Stomach (tissue), 4 donors: ENCODE results near the gene FBXW10.
"Not testable (repeated sequence)": the region's sequence is repeated elsewhere in the genome, so short reads cannot be mapped to it uniquely, and the experiment has no call there.

Source experiments
- POLR2AphosphoS5 ChIP-seq, 3 donors: sonication (generic); formaldehyde crosslinking; IDR thresholded peaks; one replicate each; pipeline ENCODE4 v1.6.1; 2016; ENCODE audit warnings: antibody characterized with exemption in 3 of 3
- TF ChIP-seq, protein P1 (sequence below), 7 experiments: fragments of 450-650 bp in 4 of 7; fragments of 200-600 bp in 3 of 7; sonication (generic) in 3 of 7; IDR thresholded peaks; one replicate each; pipeline ENCODE4 v1.5.1; 2016 to 2019; ENCODE audit warnings: antibody characterized with exemption in 7 of 7, control low read depth in 2 of 7, mild to moderate bottlenecking in 1 of 7

DNA sequence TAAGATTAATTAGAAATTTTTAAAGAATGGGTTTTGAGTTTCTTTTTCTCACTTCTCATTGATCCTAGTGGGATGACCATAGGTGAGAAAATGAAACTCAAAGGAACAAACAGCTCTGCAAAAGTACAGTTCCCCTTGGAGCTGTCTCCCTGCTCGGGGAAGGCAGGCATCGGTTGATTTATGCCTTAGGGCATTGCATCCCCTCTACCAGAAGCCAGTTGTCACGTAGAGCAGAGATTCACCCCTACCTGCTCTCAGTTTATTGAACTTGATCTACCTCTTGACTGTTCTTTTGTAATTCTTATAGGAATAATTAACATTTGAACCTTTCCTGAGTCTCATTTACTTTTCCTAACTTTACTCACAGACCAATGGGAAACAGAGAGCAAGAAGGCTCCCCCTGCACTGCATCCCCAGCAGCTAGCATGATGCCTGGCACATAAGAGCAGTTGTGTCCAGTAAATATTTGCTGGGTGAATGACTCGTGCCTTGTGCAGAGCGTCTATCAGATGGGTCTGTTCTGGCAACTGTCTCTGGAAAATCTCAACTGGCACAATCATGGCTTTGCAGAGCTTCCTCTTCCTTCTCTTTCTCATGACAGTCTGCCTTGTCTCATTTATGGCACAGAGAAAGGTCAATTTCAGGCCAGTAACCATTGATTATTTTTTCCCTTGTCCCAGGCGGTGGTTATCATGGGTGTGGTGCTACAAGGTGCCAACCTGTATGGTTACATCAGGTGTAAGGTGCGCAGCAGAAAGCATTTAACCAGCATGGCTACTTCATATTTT, 59.8 kb downstream of the FBXW10 start:
- TF ChIP-seq, protein P1, sequence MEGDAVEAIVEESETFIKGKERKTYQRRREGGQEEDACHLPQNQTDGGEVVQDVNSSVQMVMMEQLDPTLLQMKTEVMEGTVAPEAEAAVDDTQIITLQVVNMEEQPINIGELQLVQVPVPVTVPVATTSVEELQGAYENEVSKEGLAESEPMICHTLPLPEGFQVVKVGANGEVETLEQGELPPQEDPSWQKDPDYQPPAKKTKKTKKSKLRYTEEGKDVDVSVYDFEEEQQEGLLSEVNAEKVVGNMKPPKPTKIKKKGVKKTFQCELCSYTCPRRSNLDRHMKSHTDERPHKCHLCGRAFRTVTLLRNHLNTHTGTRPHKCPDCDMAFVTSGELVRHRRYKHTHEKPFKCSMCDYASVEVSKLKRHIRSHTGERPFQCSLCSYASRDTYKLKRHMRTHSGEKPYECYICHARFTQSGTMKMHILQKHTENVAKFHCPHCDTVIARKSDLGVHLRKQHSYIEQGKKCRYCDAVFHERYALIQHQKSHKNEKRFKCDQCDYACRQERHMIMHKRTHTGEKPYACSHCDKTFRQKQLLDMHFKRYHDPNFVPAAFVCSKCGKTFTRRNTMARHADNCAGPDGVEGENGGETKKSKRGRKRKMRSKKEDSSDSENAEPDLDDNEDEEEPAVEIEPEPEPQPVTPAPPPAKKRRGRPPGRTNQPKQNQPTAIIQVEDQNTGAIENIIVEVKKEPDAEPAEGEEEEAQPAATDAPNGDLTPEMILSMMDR (IDR thresholded peaks at IDR 0.05) = not testable (repeated sequence)
- TF ChIP-seq POLR2AphosphoS5 (IDR thresholded peaks at IDR 0.05) = peak in 1 of 3 donors; percentile 6
